Stomach (tissue), 9 donors: ENCODE results near the gene IKBKE. TPM values are rescaled to one million over a fixed set of nuclear protein-coding genes. Genes with fewer than 3 reads are reported as not detected.
A peak's percentile ranks its signal among the peaks of the same experiment; 100 is the strongest.

Experiments used
- DNase-seq, 2 donors: peaks; one replicate each; pipeline versions ENCODE4 v3.0.0 to v3.0.0-alpha.2; 2013 to 2019
- H3K27ac ChIP-seq, 5 donors: fragments of 200-600 bp in 4 of 5; sonication (generic) in 4 of 5; one replicate each; pipeline ENCODE4 v1.5.1; 2013 to 2019; ENCODE audit warnings: mild to moderate bottlenecking in 1 of 5, moderate library complexity in 1 of 5
- H3K27me3 ChIP-seq, 3 donors: fragments of 200-600 bp; sonication (generic); one replicate each; pipeline ENCODE4 v1.5.1; 2017 to 2019; ENCODE audit warnings: mixed run types in 1 of 3
- H3K36me3 ChIP-seq, 4 donors: fragments of 200-600 bp; sonication (generic); 1 replicate in 3 of 4; 2 replicates in 1 of 4; pipeline ENCODE4 v1.5.1; 2016 to 2019
- H3K4me1 ChIP-seq, 4 donors: fragments of 200-600 bp; sonication (generic); one replicate each; pipeline ENCODE4 v1.5.1; 2016 to 2019
- H3K4me3 ChIP-seq, 4 donors: fragments of 200-600 bp; sonication (generic) in 3 of 4; one replicate each; pipeline ENCODE4 v1.5.1; 2016 to 2019; ENCODE audit warnings: mild to moderate bottlenecking in 1 of 4
- H3K9me3 ChIP-seq, 4 donors: fragments of 200-600 bp; sonication (generic); one replicate each; pipeline ENCODE4 v1.5.1; 2016 to 2019
- CTCF ChIP-seq, 7 experiments: fragments of 450-650 bp in 4 of 7; fragments of 200-600 bp in 3 of 7; sonication (generic) in 3 of 7; IDR thresholded peaks; one replicate each; pipeline ENCODE4 v1.5.1; 2016 to 2019; ENCODE audit warnings: antibody characterized with exemption in 7 of 7, control low read depth in 2 of 7, mild to moderate bottlenecking in 1 of 7
- EP300 ChIP-seq: sonication (generic); formaldehyde crosslinking; IDR thresholded peaks from one replicate; pipeline ENCODE4 v1.6.1; 2017; ENCODE audit warnings: antibody characterized with exemption
- POLR2A ChIP-seq, 4 donors: fragments of 450-650 bp; IDR thresholded peaks; one replicate each; pipeline ENCODE4 v1.6.1; 2016; ENCODE audit warnings: antibody characterized with exemption in 4 of 4, control low read depth in 2 of 4, mild to moderate bottlenecking in 1 of 4, moderate library complexity in 1 of 4
- POLR2AphosphoS5 ChIP-seq, 3 donors: sonication (generic); formaldehyde crosslinking; IDR thresholded peaks; one replicate each; pipeline ENCODE4 v1.6.1; 2016; ENCODE audit warnings: antibody characterized with exemption in 3 of 3
- WGBS, 5 donors: extraction: QIAGEN DNeasy Blood & Tissue Kit in 3 of 5; methylation state at CpG; one replicate each; pipeline versions ENCODE4 v1.1.5 to v1.1.7; 2013 to 2018; 5-methylcytosine and 5-hydroxymethylcytosine counted together
- intact Hi-C: fragments of 100-400 bp; cut with DNase I; formaldehyde crosslinking; loops from one replicate; pipeline ENCODE4 v1.15.1; 2023; ENCODE audit warnings: low total_unique reads
- polyA plus RNA-seq, 3 donors: library from polyadenylated mRNA; stranded (reverse); fragments of 200-250 nt; gene quantifications; one replicate each; pipeline ENCODE4 v1.2.3, GENCODE V29; 2013
- total RNA-seq, 5 donors: library from RNA; depleted of rRNA; stranded (reverse); fragments of >200 nt; gene quantifications; one replicate each; pipeline versions ENCODE4 v1.1.0 to v1.2.3, GENCODE V29; 2014 to 2016
- donor health status: healthy with polysubstance abuse.
- donor health status: Bipolar disorder and iron deficiency.
- donor health status: healthy.

The IKBKE gene
- total and polyA plus RNA-seq, 8 donors: 4.9 to 49.6 (median 7.8) TPM

DNA sequence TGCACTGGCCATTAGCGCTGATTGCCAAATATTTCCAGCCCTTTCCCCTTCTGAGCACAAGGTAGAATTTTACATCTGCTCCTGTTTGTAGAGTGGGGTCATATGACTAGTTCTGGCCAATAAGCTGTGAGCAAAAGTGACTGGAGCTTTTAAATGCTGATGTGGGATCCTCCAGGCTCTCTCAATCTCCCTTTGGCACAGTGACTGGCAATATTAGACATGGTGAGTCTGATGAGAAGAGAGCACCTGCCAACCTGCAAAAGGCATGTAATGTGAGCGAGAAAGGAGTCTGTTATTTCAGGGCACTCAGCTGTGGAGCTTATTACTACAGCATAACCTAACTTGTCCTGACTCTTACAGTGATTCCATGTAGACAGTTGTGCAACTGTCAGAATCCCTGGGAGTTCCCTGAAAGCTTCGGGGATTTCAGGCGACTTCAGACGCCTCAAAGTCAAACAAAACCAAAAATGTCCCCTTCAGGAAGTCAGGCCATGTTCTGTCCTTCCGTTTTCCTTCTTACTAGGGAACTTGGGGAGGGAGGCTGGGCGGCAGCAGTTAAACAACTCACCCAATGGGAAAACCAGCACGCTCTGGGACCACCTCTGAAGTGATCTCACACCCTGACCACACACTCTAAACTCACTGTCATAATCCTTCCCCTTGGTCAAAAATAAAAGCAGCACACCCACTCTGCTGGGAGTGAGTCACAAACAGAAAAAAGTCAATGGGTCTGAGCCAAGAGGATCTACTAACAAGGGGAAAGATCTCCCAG is 33.5 kb downstream of the IKBKE start:
- Histone ChIP-seq H3K27me3 (peaks cover 0 to 26% (median 9%) of the 10 kb centered on the region in 3 donors), H3K4me1 (peaks cover 40 to 72% (median 51%) of the 10 kb centered on the region in 4 donors), H3K9me3 (no peaks in the 10 kb centered on the region), H3K4me3 (no peak overlapping the region), H3K27ac (peak overlapping the region in 4 of 5 donors; percentile 11 to 38 (median 24)), H3K36me3 (no peaks in the 10 kb centered on the region)
- 56 to 63% (median 61%) methylated on average over 8 of the region's 8 CpGs for WGBS, 5 donors
- intact Hi-C loops: no loop called here
- peak in 1 of 2 donors; percentile 52 for DNase-seq
- no peak for TF ChIP-seq POLR2A (IDR thresholded peaks at IDR 0.05)
- TF ChIP-seq POLR2AphosphoS5 (IDR thresholded peaks at IDR 0.05): peak in 1 of 3 donors; percentile 39

DNA sequence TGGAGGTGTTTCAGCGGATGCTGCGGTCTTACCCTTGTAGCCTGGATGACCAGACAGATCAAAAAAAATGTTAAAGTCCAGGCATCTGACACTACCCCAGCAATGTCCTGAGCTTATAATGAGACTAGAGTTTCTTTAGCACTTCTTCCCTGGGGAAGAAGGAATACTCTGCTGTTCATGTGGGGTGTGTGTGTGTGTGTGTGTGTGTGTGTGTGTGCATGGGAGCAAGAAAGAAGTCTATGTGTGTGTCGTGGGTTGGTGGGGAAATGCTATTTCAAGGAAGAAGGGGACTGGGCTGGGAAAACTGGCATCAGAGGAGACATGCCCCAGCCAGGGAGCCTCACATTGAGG is 34.1 kb downstream of the IKBKE start:
- intact Hi-C loops: no loop called here
- Histone ChIP-seq H3K4me1 (peaks cover 40 to 78% (median 56%) of the 10 kb centered on the region in 4 donors), H3K27me3 (peaks cover 0 to 30% (median 9%) of the 10 kb centered on the region in 3 donors), H3K36me3 (no peaks in the 10 kb centered on the region), H3K4me3 (no peak overlapping the region), H3K27ac (peak overlapping the region in 1 of 5 donors; percentile 38), H3K9me3 (no peaks in the 10 kb centered on the region)
- WGBS, 5 donors: 47 to 66% (median 60%) methylated on average over 3 of the region's 3 CpGs
- TF ChIP-seq EP300 (no peak), CTCF (IDR thresholded peaks at IDR 0.05) (no peak), POLR2AphosphoS5 (IDR thresholded peaks at IDR 0.05) (no peak), POLR2A (IDR thresholded peaks at IDR 0.05) (no peak)
- DNase-seq: no peak

- WGBS, 5 donors: 56 to 69% (median 65%) methylated on average over 10 of the region's 10 CpGs
- no peak for TF ChIP-seq POLR2A (IDR thresholded peaks at IDR 0.05)
- TF ChIP-seq CTCF (IDR thresholded peaks at IDR 0.05): peak in 5 of 7 experiments; percentile 10 to 49 (median 30)
Observed at GRCh38 chr1:206505702-206506355, 35.6 kb downstream of the IKBKE start.

GRCh38 chr1:206506405-206507283 is 36.4 kb downstream of the IKBKE start:
- TF ChIP-seq EP300 (no peak), POLR2A (IDR thresholded peaks at IDR 0.05) (no peak), CTCF (IDR thresholded peaks at IDR 0.05) (no peak), POLR2AphosphoS5 (IDR thresholded peaks at IDR 0.05) (no peak)
- DNase-seq: peak; percentile 47 to 67
- intact Hi-C loops: no loop called here
- 11 to 82% (median 13%) methylated on average over 6 to 48 of the region's 48 CpGs for whole genome bisulfite sequencing, 5 donors
- peak overlapping the region; percentile 67 to 84 (median 83) for H3K4me3 ChIP-seq
- peaks cover 0 to 30% (median 9%) of the 10 kb centered on the region in 3 donors for H3K27me3 ChIP-seq
- H3K4me1 ChIP-seq: peaks cover 41 to 89% (median 70%) of the 10 kb centered on the region in 4 donors
- H3K36me3 ChIP-seq: no peaks in the 10 kb centered on the region
- H3K27ac ChIP-seq: peak overlapping the region; percentile 76 to 85 (median 83)
- no peaks in the 10 kb centered on the region for H3K9me3 ChIP-seq

More at GRCh38 chr1:206505702-206506355, 35.6 kb downstream of the IKBKE start:
- intact Hi-C loops: no loop called here
- Histone ChIP-seq H3K27ac (no peak overlapping the region), H3K27me3 (peaks cover 0 to 30% (median 9%) of the 10 kb centered on the region in 3 donors), H3K9me3 (no peaks in the 10 kb centered on the region), H3K4me3 (no peak overlapping the region), H3K36me3 (no peaks in the 10 kb centered on the region), H3K4me1 (peaks cover 40 to 89% (median 67%) of the 10 kb centered on the region in 4 donors)
- no peak for DNase-seq
